Measurements from ENCODE around the gene TFR2.

TFR2 gene

DNA sequence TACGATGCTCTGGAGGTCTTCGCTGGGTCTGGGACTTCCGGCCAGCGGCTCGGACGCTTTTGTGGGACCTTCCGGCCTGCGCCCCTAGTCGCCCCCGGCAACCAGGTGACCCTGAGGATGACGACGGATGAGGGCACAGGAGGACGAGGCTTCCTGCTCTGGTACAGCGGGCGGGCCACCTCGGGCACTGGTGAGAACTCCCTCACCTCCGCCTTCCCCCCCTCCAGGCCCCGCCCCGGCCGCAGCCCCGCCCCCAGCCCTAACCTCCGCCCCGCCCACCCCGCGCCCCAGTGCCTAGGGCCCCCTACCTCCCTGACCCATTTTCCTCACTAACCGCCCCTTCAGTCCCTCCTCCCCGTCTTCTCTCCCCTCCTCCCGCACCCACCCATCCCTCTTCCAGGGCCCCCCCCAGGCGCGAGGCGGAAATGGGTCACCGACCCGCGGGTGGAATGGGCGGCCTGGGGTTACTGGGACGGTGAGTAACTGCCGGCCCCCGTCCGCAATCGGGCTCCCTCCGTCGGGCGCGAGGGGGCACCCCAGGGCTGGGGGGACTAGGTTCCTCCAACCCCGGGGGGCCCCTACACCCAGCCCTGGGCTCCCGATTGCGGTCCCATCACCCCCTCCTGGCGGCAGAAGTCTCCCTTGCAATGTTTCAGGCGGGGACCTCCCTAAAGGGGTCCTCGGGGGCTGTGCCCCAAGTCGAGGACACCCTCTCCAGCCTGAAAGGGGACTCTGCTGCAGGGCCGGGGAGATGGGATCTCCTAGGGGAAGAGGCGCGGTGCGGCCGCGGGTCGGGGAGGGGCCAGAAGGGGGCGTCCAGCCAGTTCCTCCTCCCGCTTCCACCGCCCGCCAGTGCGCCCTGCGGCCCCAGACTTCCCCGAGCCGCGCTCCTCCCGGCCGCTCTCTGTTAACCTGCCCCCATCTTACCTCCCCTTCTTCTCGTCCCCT lies 37.0 kb downstream of the TFR2 start:
- DNase-seq, result peak; percentile 81
- H3K9me3 ChIP-seq, result no peaks in the 10 kb centered on the region
- TF ChIP-seq, protein P1, sequence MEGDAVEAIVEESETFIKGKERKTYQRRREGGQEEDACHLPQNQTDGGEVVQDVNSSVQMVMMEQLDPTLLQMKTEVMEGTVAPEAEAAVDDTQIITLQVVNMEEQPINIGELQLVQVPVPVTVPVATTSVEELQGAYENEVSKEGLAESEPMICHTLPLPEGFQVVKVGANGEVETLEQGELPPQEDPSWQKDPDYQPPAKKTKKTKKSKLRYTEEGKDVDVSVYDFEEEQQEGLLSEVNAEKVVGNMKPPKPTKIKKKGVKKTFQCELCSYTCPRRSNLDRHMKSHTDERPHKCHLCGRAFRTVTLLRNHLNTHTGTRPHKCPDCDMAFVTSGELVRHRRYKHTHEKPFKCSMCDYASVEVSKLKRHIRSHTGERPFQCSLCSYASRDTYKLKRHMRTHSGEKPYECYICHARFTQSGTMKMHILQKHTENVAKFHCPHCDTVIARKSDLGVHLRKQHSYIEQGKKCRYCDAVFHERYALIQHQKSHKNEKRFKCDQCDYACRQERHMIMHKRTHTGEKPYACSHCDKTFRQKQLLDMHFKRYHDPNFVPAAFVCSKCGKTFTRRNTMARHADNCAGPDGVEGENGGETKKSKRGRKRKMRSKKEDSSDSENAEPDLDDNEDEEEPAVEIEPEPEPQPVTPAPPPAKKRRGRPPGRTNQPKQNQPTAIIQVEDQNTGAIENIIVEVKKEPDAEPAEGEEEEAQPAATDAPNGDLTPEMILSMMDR (IDR thresholded peaks at IDR 0.05; ENCODE audit: low read depth, low read length), result peak; percentile 42
- peaks cover 6% of the 10 kb centered on the region for H3K4me1 ChIP-seq
- peak overlapping the region; percentile 80 for H3K4me3 ChIP-seq (ENCODE audit: low read depth, low read length)
- no peaks in the 10 kb centered on the region for H3K27me3 ChIP-seq
- peaks cover 36% of the 10 kb centered on the region for H3K36me3 ChIP-seq

DNA sequence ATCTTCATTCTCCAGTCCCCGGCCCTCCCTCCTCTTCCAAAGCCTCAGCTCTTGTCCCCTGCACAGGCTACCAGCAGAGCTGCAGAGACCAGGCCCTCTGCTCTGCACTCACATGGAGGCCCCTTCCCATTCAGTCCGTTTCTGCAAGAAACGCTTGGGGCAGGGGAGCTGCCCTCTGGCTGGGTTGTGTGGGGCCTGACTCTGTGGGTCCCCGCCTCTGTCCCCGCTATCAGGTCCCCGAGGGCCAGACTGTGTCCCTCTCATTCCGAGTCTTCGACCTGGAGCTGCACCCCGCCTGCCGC lies 37.7 kb downstream of the TFR2 start:
- DNase-seq, result peak; percentile 52
- H3K9me3 ChIP-seq, result no peaks in the 10 kb centered on the region
- H3K27me3 ChIP-seq, result no peaks in the 10 kb centered on the region
- TF ChIP-seq, protein P1 (IDR thresholded peaks at IDR 0.05; ENCODE audit: low read depth, low read length), result no peak
- H3K4me1 ChIP-seq, result peaks cover 6% of the 10 kb centered on the region
- peak overlapping the region; percentile 80 for H3K4me3 ChIP-seq (ENCODE audit: low read depth, low read length)
- peaks cover 36% of the 10 kb centered on the region for H3K36me3 ChIP-seq

DNA sequence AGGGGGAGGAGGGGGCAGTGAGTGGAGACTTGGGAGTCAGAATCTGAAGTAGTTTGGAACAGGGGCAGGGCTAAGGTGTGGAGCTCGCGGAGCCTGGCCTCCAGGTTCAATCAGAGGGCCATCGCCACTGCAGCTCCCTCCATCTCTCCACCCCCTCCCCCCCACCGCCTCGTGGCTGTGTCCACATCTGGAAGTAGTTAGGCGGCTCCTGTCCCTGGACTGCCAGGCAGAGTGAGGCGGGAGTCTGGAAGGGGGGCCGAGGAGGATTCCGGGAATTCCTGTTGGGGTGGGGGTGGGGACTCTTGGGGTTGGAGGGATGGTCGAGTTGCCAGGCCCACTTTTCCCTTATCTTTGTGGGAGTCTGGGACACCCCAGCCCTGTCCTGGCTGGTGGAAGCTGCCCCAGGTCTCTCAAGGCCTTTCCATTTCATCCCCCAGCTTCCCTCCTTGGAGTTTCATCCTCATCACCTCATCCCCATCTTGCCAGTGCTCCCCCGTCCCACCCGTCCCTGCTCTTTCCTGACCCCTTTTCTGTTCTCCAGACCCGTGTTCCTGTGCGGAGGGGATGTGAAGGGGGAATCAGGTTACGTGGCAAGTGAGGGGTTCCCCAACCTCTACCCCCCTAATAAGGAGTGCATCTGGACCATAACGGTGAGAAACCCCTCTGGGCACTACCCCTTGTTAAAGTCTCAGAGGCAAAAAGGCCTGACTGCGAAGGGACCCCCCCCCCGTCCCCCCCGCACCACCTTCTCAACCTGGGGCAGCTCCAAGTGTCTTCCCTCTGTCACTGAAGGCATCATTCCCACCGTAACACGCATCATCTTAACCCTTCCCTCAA lies 38.2 kb downstream of the TFR2 start:
- Histone ChIP-seq H3K4me3 (ENCODE audit: low read depth, low read length) (peak overlapping the region; percentile 80), H3K4me1 (peaks cover 6% of the 10 kb centered on the region), H3K36me3 (peaks cover 33% of the 10 kb centered on the region), H3K27me3 (no peaks in the 10 kb centered on the region), H3K9me3 (no peaks in the 10 kb centered on the region)
- peak; percentile 97 for DNase-seq
- TF ChIP-seq, protein P1 (IDR thresholded peaks at IDR 0.05; ENCODE audit: low read depth, low read length), result no peak

DNA sequence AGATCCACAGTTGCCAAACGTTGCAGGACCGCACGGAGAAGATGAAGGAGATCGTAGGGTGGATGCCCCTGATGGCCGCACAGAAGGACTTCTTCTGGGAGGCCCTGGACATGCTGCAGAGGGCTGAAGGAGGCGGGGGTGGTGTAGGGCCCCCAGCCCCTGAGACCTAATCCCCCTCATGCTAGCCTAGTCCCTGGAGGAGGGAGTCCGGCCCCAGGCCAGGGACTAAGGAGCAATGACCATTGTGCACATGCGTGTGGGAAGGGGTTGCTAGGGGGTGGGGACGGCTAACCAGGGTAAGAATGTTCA lies 40.7 kb downstream of the TFR2 start:
- TF ChIP-seq, protein P1 (IDR thresholded peaks at IDR 0.05; ENCODE audit: low read depth, low read length), result no peak
- H3K4me1 ChIP-seq, result peaks cover 6% of the 10 kb centered on the region
- peaks cover 11% of the 10 kb centered on the region for H3K36me3 ChIP-seq
- DNase-seq, result no peak
- H3K27me3 ChIP-seq, result no peaks in the 10 kb centered on the region
- H3K4me3 ChIP-seq (ENCODE audit: low read depth, low read length), result no peak overlapping the region
- no peaks in the 10 kb centered on the region for H3K9me3 ChIP-seq

DNA sequence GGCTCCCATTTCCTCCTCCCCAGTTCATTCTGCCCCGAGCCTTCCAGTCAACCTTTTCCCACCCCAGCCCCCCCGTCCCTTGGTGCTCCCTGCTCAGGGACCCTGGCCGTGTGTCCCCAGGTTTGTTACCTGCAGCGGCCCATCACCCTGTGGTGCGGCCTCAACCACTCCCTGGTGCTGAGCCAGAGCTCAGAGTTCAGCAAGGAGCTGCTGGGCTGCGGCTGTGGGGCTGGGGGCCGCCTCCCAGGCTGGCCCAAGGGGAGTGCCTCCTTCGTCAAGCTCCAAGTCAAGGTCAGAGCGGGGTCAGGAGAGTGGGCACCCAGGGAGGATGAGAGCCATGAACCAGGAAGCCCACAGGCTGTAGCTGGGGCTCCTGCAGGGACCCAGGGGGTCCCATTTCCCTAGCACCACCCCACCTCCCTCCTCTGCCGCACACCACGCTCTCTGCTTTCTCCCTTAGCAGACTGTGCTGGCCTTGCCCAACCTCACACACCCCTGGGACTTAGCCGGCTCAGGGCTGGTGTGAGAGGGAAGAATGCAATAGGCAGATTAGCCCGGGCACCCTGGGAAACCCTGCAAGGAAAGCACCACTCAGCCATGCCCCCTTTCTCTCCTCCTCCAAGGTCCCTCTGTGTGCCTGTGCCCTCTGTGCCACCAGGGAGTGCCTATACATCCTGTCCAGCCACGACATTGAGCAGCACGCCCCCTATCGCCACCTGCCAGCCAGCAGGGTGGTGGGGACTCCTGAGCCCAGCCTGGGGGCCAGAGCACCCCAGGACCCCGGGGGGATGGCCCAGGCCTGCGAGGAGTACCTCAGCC lies 41.2 kb downstream of the TFR2 start:
- TF ChIP-seq, protein P1 (IDR thresholded peaks at IDR 0.05; ENCODE audit: low read depth, low read length), result no peak; the same call in 1 of the 2 replicates
- peaks cover 6% of the 10 kb centered on the region for H3K4me1 ChIP-seq
- H3K9me3 ChIP-seq, result no peaks in the 10 kb centered on the region
- DNase-seq, result no peak
- no peaks in the 10 kb centered on the region for H3K27me3 ChIP-seq
- peaks cover 5% of the 10 kb centered on the region for H3K36me3 ChIP-seq
- no peak overlapping the region for H3K4me3 ChIP-seq (ENCODE audit: low read depth, low read length)

Measured in BE2C (cell line).